ENCODE results near the gene NMD3.

- no peak for TF ChIP-seq CTCF (IDR thresholded peaks at IDR 0.05)
- no peak for TF ChIP-seq POLR2A (IDR thresholded peaks at IDR 0.05)
Observed at GRCh38 chr3:161208931-161209330, 12.2 kb upstream of the NMD3 start.

Data from vagina (tissue), 2 donors.